DMS53 treated with DMSO at 0.1 percent for 48 hours (cell line): ENCODE results near the gene BCAS3.

Experiments used
- DNase-seq: peaks from one replicate; lab custom pipeline; 2025; ENCODE audit not compliant: unreplicated experiment; lab: John Stamatoyannopoulos, UW

Gene BCAS3

GRCh38 chr17:61372436-61372835 is 694.8 kb downstream of the BCAS3 start:
- DNase-seq, result no peak

GRCh38 chr17:61376931-61377838 is 699.5 kb downstream of the BCAS3 start:
- DNase-seq, result no peak

- no peak for DNase-seq
These were observed 701.2 kb downstream of the BCAS3 start for GRCh38 chr17:61378658-61379456.

GRCh38 chr17:61379457-61380216 is 702.0 kb downstream of the BCAS3 start:
- DNase-seq, result no peak

GRCh38 chr17:61380217-61380835 is 702.7 kb downstream of the BCAS3 start:
- DNase-seq, result no peak

GRCh38 chr17:61380836-61381525 is 703.3 kb downstream of the BCAS3 start:
- no peak for DNase-seq

- no peak for DNase-seq
These were observed 703.9 kb downstream of the BCAS3 start for GRCh38 chr17:61381537-61381936.

GRCh38 chr17:61382796-61383688 is 705.4 kb downstream of the BCAS3 start:
- no peak for DNase-seq

GRCh38 chr17:61383689-61384201 is 706.1 kb downstream of the BCAS3 start:
- DNase-seq, result no peak

- DNase-seq, result no peak
These were observed 706.7 kb downstream of the BCAS3 start for GRCh38 chr17:61384354-61384691.

GRCh38 chr17:61384692-61385576 is 707.3 kb downstream of the BCAS3 start:
- DNase-seq, result no peak

GRCh38 chr17:61385577-61386236 is 708.1 kb downstream of the BCAS3 start:
- DNase-seq, result no peak

GRCh38 chr17:61386251-61386650 is 708.6 kb downstream of the BCAS3 start:
- no peak for DNase-seq

- no peak for DNase-seq
These were observed 709.4 kb downstream of the BCAS3 start for GRCh38 chr17:61387011-61387410.

- no peak for DNase-seq
These were observed 710.1 kb downstream of the BCAS3 start for GRCh38 chr17:61387511-61388305.

- no peak for DNase-seq
These were observed 711.1 kb downstream of the BCAS3 start for GRCh38 chr17:61388561-61389356.
